H9 (cell line): ENCODE data around the gene C16orf74. TPM values are rescaled to one million over a fixed set of nuclear protein-coding genes. Genes with fewer than 3 reads are reported as not detected.

ENCODE experiments used
- DNase-seq: peaks from one replicate; pipeline ENCODE4 v3.0.0-alpha.2; 2017
- H2AFZ ChIP-seq: one replicate; pipeline ENCODE4 v1.6.1; 2013; ENCODE audit warnings: mild to moderate bottlenecking, low read length, control low read depth, moderate library complexity
- H2AK5ac ChIP-seq: 2 replicates; pipeline ENCODE4 v1.6.1; 2013; ENCODE audit warnings: low read length, control low read depth, mixed read lengths; ENCODE audit not compliant: insufficient read length
- H2BK120ac ChIP-seq: one replicate; pipeline ENCODE4 v1.6.1; 2013; ENCODE audit warnings: low read depth, mild to moderate bottlenecking, low read length, control low read depth, inconsistent platforms; ENCODE audit not compliant: poor library complexity, severe bottlenecking
- H2BK12ac ChIP-seq: 2 replicates; pipeline ENCODE4 v1.6.1; 2013; ENCODE audit warnings: low read length, control low read depth, mixed read lengths, low read depth; ENCODE audit not compliant: insufficient read length
- H2BK15ac ChIP-seq: 2 replicates; pipeline ENCODE4 v1.6.1; 2013; ENCODE audit warnings: low read depth, low read length, control low read depth
- H2BK20ac ChIP-seq: one replicate; pipeline ENCODE4 v1.6.1; 2013; ENCODE audit warnings: low read depth, mild to moderate bottlenecking, low read length, control low read depth, inconsistent platforms; ENCODE audit not compliant: poor library complexity, severe bottlenecking
- H2BK5ac ChIP-seq: 2 replicates; pipeline ENCODE4 v1.6.1; 2013; ENCODE audit warnings: low read length, control low read depth, mixed read lengths; ENCODE audit not compliant: insufficient read length
- H3K14ac ChIP-seq: 2 replicates; pipeline ENCODE4 v1.6.1; 2013; ENCODE audit warnings: low read length, control low read depth; ENCODE audit not compliant: insufficient read depth
- H3K18ac ChIP-seq: 2 replicates; pipeline ENCODE4 v1.6.1; 2013; ENCODE audit warnings: low read depth, mild to moderate bottlenecking, mixed read lengths, low read length, control low read depth; ENCODE audit not compliant: insufficient read length
- H3K23ac ChIP-seq: 2 replicates; pipeline ENCODE4 v1.6.1; 2013; ENCODE audit warnings: low read length, control low read depth, mixed read lengths, low read depth; ENCODE audit not compliant: insufficient read length
- H3K23me2 ChIP-seq: 2 replicates; pipeline ENCODE4 v1.6.1; 2013; ENCODE audit warnings: low read depth, mild to moderate bottlenecking, mixed read lengths, low read length, control low read depth; ENCODE audit not compliant: insufficient read length, poor library complexity, severe bottlenecking
- H3K27ac ChIP-seq: 2 replicates; pipeline ENCODE4 v1.5.1; 2013; ENCODE audit warnings: low read length, control low read depth, mixed read lengths, low read depth; ENCODE audit not compliant: insufficient read length
- H3K27me3 ChIP-seq: 2 replicates; pipeline ENCODE4 v1.6.1; 2013; ENCODE audit warnings: low read length, control low read depth, inconsistent platforms; ENCODE audit not compliant: insufficient read depth
- H3K4ac ChIP-seq: 2 replicates; pipeline ENCODE4 v1.6.1; 2013; ENCODE audit warnings: low read depth, mild to moderate bottlenecking, control low read depth, inconsistent platforms, low read length, moderate library complexity
- H3K4me1 ChIP-seq: 2 replicates; pipeline ENCODE4 v1.6.1; 2013; ENCODE audit warnings: low read length, control low read depth, inconsistent platforms; ENCODE audit not compliant: insufficient read depth
- H3K4me2 ChIP-seq: 2 replicates; pipeline ENCODE4 v1.6.1; 2013; ENCODE audit warnings: low read length, control low read depth, mixed read lengths; ENCODE audit not compliant: insufficient read length, insufficient read depth
- H3K56ac ChIP-seq: 2 replicates; pipeline ENCODE4 v1.6.1; 2013; ENCODE audit warnings: low read depth, mild to moderate bottlenecking, mixed read lengths, low read length, control low read depth; ENCODE audit not compliant: insufficient read length
- H3K79me1 ChIP-seq: 2 replicates; pipeline ENCODE4 v1.6.1; 2013; ENCODE audit warnings: low read depth, mild to moderate bottlenecking, moderate library complexity, low read length, control low read depth, inconsistent platforms; ENCODE audit not compliant: insufficient read depth, poor library complexity, severe bottlenecking
- H3K79me2 ChIP-seq: 2 replicates; pipeline ENCODE4 v1.6.1; 2013; ENCODE audit warnings: low read length, control low read depth, inconsistent platforms; ENCODE audit not compliant: insufficient read depth
- H3K9ac ChIP-seq: 2 replicates; pipeline ENCODE4 v1.6.1; 2013; ENCODE audit warnings: low read length, control low read depth, mixed read lengths; ENCODE audit not compliant: insufficient read length; ENCODE audit errors: extremely low read depth
- H3K9me3 ChIP-seq: one replicate; pipeline ENCODE4 v1.6.1; 2013; ENCODE audit warnings: low read depth, low read length, inconsistent platforms; ENCODE audit not compliant: control insufficient read depth
- H3T11ph ChIP-seq: one replicate; pipeline ENCODE4 v1.6.1; 2013; ENCODE audit warnings: mild to moderate bottlenecking, low read length, control low read depth, inconsistent platforms
- H4K20me1 ChIP-seq: one replicate; pipeline ENCODE4 v1.6.1; 2013; ENCODE audit not compliant: control insufficient read depth, insufficient read length, insufficient read depth
- H4K5ac ChIP-seq: 2 replicates; pipeline ENCODE4 v1.6.1; 2013; ENCODE audit warnings: low read depth, mild to moderate bottlenecking, mixed read lengths, low read length, control low read depth; ENCODE audit not compliant: insufficient read length
- H4K8ac ChIP-seq: replicated peaks from 2 replicates; pipeline ENCODE4 v1.6.1; 2013; ENCODE audit warnings: low read length, control low read depth, mixed read lengths, low read depth; ENCODE audit not compliant: insufficient read length
- H4K91ac ChIP-seq: 2 replicates; pipeline ENCODE4 v1.6.1; 2013; ENCODE audit warnings: low read depth, mild to moderate bottlenecking, moderate library complexity, mixed read lengths, low read length, control low read depth; ENCODE audit not compliant: insufficient read length
- H3K27ac Mint-ChIP-seq, 3 experiments: 2 replicates in 2 of 3; 3 replicates in 1 of 3; pipeline ENCODE4 v1.8.0; 2020 to 2021; ENCODE audit warnings: mixed read lengths in 3 of 3, mild to moderate bottlenecking in 1 of 3, moderate library complexity in 1 of 3
- H3K27me3 Mint-ChIP-seq: 2 replicates; pipeline ENCODE4 v1.8.0; 2021; ENCODE audit warnings: low read depth, mild to moderate bottlenecking, moderate library complexity, mixed read lengths
- H3K36me3 Mint-ChIP-seq, 3 experiments: 2 replicates in 2 of 3; 3 replicates in 1 of 3; pipeline ENCODE4 v1.8.0; 2020 to 2021; ENCODE audit warnings: low read depth in 3 of 3, mixed read lengths in 3 of 3; ENCODE audit not compliant: insufficient read depth in 1 of 3
- H3K4me1 Mint-ChIP-seq, 2 experiments: 2 replicates each; pipeline ENCODE4 v1.8.0; 2020; ENCODE audit warnings: mixed read lengths in 2 of 2
- H3K4me3 Mint-ChIP-seq, 2 experiments: 2 replicates in 1 of 2; 3 replicates in 1 of 2; pipeline ENCODE4 v1.8.0; 2020 to 2021; ENCODE audit warnings: mild to moderate bottlenecking in 2 of 2, mixed read lengths in 2 of 2, moderate library complexity in 1 of 2
- H3K9me3 Mint-ChIP-seq, 2 experiments: 2 replicates in 1 of 2; 3 replicates in 1 of 2; pipeline ENCODE4 v1.8.0; 2020; ENCODE audit warnings: mild to moderate bottlenecking in 2 of 2, mixed read lengths in 2 of 2, moderate library complexity in 1 of 2
- WGBS: extraction: QIAGEN DNeasy Blood & Tissue Kit; methylation state at CpG from one replicate; pipeline ENCODE4 v1.1.7; 2013; ENCODE audit warnings: missing lambda C conversion rate, low lambda C conversion rate, mixed read lengths; ENCODE audit not compliant: insufficient read length; ENCODE audit errors: extremely low coverage; 5-methylcytosine and 5-hydroxymethylcytosine counted together
- total RNA-seq: library from RNA; stranded (reverse); gene quantifications from 2 replicates; pipeline ENCODE4 v1.2.1, GENCODE V29; 2021
- TF ChIP-seq, protein P1 (sequence below): fragments of 200-600 bp; sonication (generic); conservative IDR thresholded peaks from 3 replicates; pipeline ENCODE4 v1.8.0; 2021; ENCODE audit warnings: antibody characterized with exemption, mild to moderate bottlenecking

C16orf74 gene
- total RNA-seq, 1 experiment from 2014 or later: 5.6 TPM

DNA sequence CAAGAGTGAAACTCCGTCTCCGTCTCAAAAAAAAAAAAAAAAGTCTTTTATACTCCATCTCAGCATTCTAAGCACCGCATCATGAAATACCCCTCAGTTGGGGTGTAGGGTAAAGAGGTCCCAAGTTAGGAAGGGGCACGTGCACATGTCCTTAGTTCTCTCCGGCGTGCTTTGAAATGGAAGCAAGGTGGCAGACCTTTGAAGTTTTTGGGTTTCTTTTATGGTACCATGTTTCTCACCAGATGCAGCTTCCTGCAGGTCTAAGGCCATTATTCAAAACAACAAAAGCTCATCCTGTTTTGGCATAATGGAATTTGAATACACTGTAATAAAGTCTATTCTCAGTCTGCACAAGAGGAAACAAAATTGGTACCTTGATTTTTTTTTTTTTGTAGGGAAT lies 38.9 kb upstream of the C16orf74 start:
- peaks cover 44 to 79% (median 70%) of the 10 kb centered on the region in 3 experiments for H3K36me3 Mint-ChIP-seq
- H4K5ac ChIP-seq: no peak overlapping the region
- H2BK12ac ChIP-seq: no peak overlapping the region
- no CpG with 5 or more reads among the region's 6 CpGs for WGBS
- no peak overlapping the region for H4K8ac ChIP-seq
- no peak overlapping the region for H3K23ac ChIP-seq
- no peaks in the 10 kb centered on the region for H3K4me1 ChIP-seq
- H3K27me3 Mint-ChIP-seq: no peaks in the 10 kb centered on the region
- no peak overlapping the region for H3K4ac ChIP-seq
- peaks cover 15% of the 10 kb centered on the region; the same call in 1 of the 2 replicates for H3K79me2 ChIP-seq
- H3K9me3 ChIP-seq: no peaks in the 10 kb centered on the region
- H2AFZ ChIP-seq: no peak overlapping the region
- no peak overlapping the region for H3T11ph ChIP-seq
- peaks cover 0 to 3% of the 10 kb centered on the region in 2 experiments; a peak in 1 of 5 replicates for H3K9me3 Mint-ChIP-seq
- H3K79me1 ChIP-seq: peaks cover 13% of the 10 kb centered on the region
- TF ChIP-seq, protein P1, sequence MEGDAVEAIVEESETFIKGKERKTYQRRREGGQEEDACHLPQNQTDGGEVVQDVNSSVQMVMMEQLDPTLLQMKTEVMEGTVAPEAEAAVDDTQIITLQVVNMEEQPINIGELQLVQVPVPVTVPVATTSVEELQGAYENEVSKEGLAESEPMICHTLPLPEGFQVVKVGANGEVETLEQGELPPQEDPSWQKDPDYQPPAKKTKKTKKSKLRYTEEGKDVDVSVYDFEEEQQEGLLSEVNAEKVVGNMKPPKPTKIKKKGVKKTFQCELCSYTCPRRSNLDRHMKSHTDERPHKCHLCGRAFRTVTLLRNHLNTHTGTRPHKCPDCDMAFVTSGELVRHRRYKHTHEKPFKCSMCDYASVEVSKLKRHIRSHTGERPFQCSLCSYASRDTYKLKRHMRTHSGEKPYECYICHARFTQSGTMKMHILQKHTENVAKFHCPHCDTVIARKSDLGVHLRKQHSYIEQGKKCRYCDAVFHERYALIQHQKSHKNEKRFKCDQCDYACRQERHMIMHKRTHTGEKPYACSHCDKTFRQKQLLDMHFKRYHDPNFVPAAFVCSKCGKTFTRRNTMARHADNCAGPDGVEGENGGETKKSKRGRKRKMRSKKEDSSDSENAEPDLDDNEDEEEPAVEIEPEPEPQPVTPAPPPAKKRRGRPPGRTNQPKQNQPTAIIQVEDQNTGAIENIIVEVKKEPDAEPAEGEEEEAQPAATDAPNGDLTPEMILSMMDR: no peak
- DNase-seq: no peak
- no peak overlapping the region for H2BK20ac ChIP-seq
- no peak overlapping the region for H2AK5ac ChIP-seq
- no peak overlapping the region for H4K91ac ChIP-seq
- no peaks in the 10 kb centered on the region for H3K27me3 ChIP-seq
- no peak overlapping the region for H2BK15ac ChIP-seq
- no peak overlapping the region for H3K18ac ChIP-seq
- no peak overlapping the region for H3K14ac ChIP-seq
- peaks cover 0 to 5% of the 10 kb centered on the region in 2 experiments; a peak in 2 of 4 replicates for H3K4me1 Mint-ChIP-seq
- no peak overlapping the region for H3K27ac ChIP-seq
- H3K23me2 ChIP-seq: no peaks in the 10 kb centered on the region
- H3K56ac ChIP-seq: no peak overlapping the region
- no peak overlapping the region for H3K4me3 Mint-ChIP-seq
- no peak overlapping the region for H3K4me2 ChIP-seq
- H3K27ac Mint-ChIP-seq: no peak overlapping the region
- no peak overlapping the region for H2BK120ac ChIP-seq
- H4K20me1 ChIP-seq: peaks cover 3% of the 10 kb centered on the region
- H2BK5ac ChIP-seq: no peak overlapping the region
- no peak overlapping the region for H3K9ac ChIP-seq
